HG02884 (cell line): Measurements from ENCODE around the gene ZNF536.
"Not testable (repeated sequence)": the region's sequence is repeated elsewhere in the genome, so short reads cannot be mapped to it uniquely, and the experiment has no call there.

ENCODE experiments used
- ATAC-seq: cut with Tn5 transposase; IDR thresholded peaks from one replicate; pipeline ENCODE4 v1.9.1; 2021; ENCODE audit warnings: mild to moderate bottlenecking, moderate library complexity; ENCODE audit not compliant: unreplicated experiment

Gene ZNF536

GRCh38 chr19:30408734-30409301 lies 36.6 kb downstream of the ZNF536 start:
- no peak for ATAC-seq

DNA sequence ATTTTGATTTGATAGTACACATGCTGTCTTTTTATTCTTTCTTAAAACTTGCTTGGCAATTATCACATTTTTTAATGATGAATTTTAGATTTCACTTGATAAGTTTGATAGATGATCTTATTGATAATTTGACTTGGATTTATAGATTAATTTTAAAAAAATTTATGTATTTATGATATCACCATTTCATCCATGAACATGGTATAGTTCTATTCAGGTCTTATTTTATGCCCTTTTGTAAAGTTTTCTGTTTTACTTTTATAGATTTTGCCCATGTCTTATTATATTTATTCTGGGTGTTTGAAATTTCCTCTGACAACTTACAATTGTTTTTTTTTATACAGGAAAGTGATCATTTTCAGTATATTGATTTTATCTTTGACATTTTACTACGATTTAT lies 39.5 kb downstream of the ZNF536 start:
- ATAC-seq, result no peak

DNA sequence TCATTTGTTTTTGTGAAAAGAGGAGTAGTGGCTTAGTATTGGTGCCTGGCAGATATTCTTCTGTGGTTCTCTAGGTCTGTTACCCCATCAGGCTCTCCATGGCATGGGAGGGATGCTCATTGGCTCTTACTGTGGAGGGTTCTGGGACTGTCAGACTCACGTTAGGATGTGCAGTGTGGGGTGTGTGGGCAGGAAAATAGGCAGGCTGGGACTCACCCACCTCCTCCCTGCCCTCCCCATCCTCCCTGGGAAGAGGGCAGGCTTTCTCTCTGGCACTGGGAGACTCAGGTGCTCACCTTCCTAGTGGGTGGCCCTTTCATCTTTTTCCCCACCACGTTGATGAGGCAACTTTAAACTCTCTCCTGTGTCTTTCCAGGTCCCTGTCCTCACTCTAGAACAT lies 44.2 kb downstream of the ZNF536 start:
- ATAC-seq, result no peak

DNA sequence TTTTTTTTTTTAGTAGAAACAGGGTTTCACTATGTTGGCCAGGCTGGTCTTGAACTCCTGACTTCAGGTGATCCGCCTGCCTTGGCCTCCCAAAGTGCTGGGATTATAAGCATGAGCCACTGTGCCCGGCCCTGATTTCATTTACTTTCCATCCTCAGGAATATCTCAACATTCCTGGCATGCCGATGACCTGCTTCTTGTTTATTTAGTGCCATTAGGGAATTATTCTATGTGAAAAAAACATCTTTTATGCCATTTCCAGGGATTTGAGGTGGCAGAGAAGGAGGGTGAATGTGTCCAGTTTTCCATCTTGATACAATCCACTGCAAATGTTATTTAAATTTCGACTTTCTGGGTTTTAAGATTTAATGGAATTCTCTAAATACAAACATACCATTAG lies 45.0 kb downstream of the ZNF536 start:
- ATAC-seq, result not testable (repeated sequence)

DNA sequence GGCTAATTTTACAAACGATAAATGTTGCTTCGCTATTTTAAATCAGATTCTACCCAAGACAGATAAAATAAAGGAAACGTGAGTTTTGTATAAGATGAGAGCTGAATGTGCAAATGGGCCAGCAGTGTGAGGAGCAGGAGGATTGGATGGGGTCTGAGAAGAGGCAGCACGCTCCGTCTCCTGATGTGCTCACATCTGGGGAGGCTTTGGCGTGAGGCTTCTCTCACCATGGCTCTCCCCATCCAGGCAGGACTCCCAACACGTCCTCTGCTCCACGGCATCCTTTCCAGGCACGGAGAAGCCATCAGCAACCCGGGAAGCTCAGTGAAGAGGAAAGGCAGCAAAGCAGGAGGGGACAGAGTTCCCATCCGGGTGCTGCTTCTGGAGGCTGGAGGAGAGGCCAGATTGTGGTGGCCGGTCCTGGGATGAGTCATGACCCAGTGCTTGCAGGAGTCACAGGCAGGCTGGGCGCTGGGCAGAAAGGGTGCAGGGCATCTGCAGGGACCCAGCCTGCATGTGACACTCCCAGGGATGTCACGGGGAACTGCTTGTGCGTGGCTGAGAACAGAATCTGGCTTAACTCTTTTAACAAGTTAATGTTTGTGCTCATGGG lies 47.5 kb downstream of the ZNF536 start:
- no peak for ATAC-seq

DNA sequence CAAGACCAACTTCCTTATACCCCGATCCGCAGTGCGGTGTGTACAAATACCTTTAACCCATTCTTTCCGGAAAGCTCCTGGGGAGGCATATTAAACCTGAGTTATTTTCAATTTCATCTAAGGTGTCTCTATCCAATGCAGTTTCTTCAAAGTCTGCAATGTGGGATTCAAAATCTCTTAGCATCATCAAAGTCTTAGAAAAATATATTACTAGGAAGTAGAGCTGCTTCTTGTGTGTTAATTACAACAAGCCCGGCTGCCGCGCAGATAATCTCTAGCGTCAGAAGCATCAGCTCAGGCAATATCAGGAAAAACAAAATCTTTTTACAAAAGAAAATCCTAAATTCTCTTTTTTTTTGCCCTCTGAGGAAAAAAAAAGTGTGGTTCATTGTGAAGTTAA lies 48.1 kb downstream of the ZNF536 start:
- no peak for ATAC-seq

GRCh38 chr19:30420881-30421280 lies 48.7 kb downstream of the ZNF536 start:
- no peak for ATAC-seq

DNA sequence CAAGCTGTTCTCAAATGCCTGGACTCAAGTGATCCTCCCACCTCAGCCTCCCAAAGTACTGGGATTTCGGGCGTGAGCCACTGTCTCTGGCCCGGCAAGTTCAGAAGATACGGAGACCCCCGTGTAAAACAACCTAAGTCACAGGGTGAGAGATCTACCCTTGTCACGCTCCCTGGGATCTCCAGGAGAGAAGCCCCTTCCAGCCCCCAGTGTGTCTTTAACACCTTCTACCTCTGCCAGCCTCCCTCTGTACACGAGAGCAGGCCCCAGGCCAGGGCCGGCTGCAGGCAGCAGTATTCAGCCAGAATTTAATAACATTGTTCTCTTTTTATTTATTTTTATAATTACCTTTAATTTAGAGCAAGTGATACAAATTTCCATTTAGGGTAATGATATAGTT lies 49.4 kb downstream of the ZNF536 start:
- ATAC-seq, result no peak

- ATAC-seq, result no peak
Observed at GRCh38 chr19:30423481-30423880, 51.3 kb downstream of the ZNF536 start.

DNA sequence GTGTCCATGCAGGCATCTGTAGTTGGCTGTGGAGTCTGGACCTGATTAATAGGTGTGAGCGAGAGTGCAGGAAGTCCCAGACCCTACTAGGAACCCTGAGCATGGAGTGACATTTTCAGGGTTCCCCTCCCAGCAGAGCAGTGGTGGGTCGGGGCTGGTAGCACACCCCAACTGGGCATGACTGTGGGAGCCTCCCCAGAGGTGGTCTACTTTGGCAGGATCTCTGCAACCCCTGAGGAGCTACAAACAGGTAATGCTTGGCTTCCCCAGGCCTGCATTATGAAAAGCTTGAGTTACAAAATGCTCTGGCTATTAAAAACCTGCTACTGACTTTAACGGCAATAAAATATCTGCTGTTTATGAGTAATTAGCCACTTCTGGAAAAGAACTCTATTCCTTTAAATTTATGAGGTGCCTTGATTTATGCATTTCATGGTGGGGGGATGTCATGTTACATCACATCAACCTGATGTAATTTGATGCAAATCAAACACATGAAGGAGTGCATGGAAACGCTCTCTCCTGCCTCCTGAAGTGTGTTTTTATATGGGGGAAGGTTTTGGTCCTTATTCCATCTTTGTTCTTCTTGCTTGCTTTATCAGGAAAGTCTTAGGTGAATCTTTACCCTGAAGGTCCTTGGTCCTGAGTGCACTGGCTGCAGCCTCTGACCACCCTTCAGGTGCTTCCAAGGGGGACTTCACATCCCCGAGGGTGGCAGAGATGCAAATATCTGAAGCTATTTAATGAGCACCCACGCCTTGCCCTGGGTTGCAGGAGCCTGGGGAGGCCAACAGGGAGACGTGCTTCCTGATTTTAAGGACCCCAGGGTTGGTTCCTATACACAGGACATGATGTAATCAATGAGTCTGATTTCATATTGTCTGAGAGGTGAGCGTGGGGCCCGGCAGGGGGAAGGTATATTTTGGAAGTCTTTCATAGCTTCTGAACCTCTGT lies 54.0 kb downstream of the ZNF536 start:
- ATAC-seq, result no peak

- ATAC-seq, result no peak
Observed at GRCh38 chr19:30426864-30427263, 54.7 kb downstream of the ZNF536 start.

- ATAC-seq, result no peak
Observed at GRCh38 chr19:30428092-30428680, 56.0 kb downstream of the ZNF536 start.

GRCh38 chr19:30428844-30429243 lies 56.7 kb downstream of the ZNF536 start:
- no peak for ATAC-seq

DNA sequence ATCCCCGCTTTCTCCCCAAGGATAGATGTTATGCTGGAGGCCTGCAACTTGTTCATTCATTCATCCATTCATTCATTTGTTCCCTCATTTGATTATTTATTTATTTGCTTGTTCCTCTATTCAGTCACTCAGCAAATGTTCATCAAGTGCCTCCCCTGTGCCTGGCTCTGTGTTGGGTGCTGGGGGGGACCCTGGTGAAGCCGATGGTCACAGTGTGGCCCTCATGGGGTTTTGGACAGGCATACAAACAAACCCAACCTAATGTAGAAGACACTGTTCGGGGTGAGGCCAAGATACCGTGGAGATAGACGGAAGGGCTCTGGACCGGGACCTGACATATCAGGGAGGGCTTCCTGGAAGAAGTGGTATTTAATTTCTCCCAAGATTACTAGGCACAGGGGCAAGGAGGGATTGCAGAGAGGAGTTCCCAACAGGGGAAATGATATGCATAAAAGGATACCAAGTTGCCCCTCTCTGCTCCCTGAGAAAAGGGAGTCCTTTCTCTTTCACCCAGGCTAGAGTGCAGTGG lies 58.1 kb downstream of the ZNF536 start:
- ATAC-seq, result no peak

DNA sequence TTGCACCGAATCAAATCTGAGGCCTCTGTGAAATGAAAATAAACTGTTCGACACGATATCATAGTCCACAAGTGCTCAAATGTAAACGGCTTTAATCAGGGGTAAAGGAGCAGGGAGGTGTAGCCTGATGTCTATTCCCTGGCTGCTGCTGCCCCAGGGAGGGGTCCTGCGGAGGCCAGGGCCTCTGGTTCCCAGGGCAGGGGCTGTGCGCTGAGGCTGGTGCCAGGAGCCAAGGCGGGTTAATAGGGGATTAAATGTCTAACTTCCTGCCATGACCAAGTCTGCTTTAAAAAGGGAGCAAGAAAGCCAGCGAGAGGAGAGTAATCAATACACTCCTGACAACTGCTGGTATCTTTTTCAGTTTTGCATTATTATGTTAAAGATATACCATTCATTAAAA lies 59.4 kb downstream of the ZNF536 start:
- no peak for ATAC-seq

DNA sequence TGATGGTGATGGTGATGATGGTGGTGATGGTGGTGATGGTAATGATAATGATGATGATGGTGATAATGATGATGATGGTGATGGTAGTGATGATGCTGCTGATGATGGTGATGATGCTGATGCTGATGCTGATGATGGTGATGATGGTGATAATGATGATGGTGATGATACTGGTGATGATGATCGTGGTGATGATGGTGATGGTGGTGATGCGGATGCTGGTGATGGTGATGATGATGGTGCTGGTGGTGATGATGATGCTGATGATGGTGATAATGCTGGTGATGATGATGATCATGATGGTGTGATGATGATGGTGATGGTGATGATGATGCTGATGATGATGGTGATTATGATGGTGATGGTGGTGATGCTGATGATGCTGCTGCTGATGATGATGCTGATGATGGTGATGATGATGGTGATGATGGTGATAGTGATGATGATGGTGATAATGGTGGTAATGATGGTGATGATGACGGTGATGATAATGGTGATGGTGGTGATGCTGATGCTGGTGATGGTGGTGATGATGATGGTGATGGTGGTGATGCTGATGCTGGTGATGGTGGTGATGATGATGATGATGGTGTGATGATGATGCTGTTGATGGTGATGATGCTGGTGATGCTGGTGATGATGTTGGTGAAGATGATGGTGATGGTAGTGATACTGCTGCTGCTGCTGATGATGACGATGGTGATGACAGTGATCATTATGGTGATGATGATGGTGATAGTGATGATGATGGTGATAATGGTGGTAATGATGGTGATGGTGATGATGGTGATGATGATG lies 62.8 kb downstream of the ZNF536 start:
- ATAC-seq, result no peak

- ATAC-seq, result no peak
Observed at GRCh38 chr19:30437869-30438268, 65.7 kb downstream of the ZNF536 start.

- ATAC-seq, result no peak
Observed at GRCh38 chr19:30439310-30439709, 67.1 kb downstream of the ZNF536 start.

DNA sequence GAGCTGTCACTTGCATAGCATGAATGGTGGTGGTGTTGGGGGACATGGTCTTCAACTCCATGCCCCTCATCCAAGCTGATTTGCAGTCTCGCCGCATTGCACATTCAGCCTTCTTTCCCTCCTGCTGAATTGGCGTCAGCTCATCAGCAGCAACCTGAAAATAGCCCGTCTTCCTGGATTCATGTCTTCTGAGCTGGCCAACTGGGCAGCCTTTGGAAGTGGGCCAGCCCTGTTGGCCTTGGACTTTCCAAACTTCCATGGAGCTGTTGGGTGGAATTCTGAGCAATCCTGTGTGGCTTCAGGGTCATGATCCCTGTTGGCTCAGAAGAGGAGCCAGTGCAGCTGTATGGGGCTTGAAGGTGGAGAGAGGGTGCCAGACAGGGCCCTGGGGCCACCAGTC lies 68.8 kb downstream of the ZNF536 start:
- no peak for ATAC-seq

DNA sequence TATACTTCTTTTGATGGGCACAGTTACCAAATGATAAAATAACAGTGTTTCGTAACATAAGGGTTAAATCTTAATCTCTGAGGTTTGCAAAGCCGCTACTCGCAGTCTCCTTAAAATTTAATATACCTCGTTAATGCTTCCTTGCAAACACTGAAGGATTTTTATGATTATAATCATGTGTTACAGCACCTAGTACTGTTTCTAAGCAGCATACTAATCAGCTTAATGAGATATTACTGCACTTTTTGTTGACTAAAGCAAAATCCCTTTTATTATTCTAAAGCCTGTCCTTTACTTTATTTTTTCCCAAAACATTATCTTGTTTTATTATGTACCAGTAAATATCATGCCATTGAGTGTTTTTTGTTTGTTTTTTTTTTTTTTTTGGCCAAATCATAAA lies 70.5 kb downstream of the ZNF536 start:
- no peak for ATAC-seq
